GM18505 (cell line): ENCODE results near the gene TSFM.
"Not testable (repeated sequence)": the region's sequence is repeated elsewhere in the genome, so short reads cannot be mapped to it uniquely, and the experiment has no call there.

ENCODE experiments used
- ATAC-seq: cut with Tn5 transposase; IDR thresholded peaks from one replicate; pipeline ENCODE4 v1.9.1; 2021; ENCODE audit not compliant: unreplicated experiment
- POLR2A ChIP-seq: IDR thresholded peaks from 4 replicates; pipeline ENCODE4 v1.6.1; 2011; ENCODE audit warnings: borderline replicate concordance; ENCODE audit not compliant: insufficient read depth, insufficient read length; ENCODE audit errors: extremely low read depth

The TSFM gene

GRCh38 chr12:57763881-57764661 is 18.5 kb upstream of the TSFM start:
- no peak for TF ChIP-seq POLR2A
- no peak for ATAC-seq

GRCh38 chr12:57764662-57765002 is 18.0 kb upstream of the TSFM start:
- no peak for TF ChIP-seq POLR2A
- no peak for ATAC-seq

GRCh38 chr12:57765003-57765697 is 17.4 kb upstream of the TSFM start:
- no peak for TF ChIP-seq POLR2A
- no peak for ATAC-seq

GRCh38 chr12:57765698-57766463 is 16.7 kb upstream of the TSFM start:
- no peak for ATAC-seq

GRCh38 chr12:57766464-57767304 is 15.9 kb upstream of the TSFM start, which contains the start of gene CYP27B1:
Gene CYP27B1, minus strand, starts transcription at chr12:57767078. Its CDS starts 37 bp downstream, at chr12:57767041.
- ATAC-seq: no peak
- TF ChIP-seq POLR2A: no peak

More at GRCh38 chr12:57765698-57766463, 16.7 kb upstream of the TSFM start:
- no peak for TF ChIP-seq POLR2A

GRCh38 chr12:57767305-57767698 is 15.3 kb upstream of the TSFM start:
- ATAC-seq: no peak
- TF ChIP-seq POLR2A: no peak

- ATAC-seq: no peak
- no peak for TF ChIP-seq POLR2A
These were observed 14.7 kb upstream of the TSFM start for GRCh38 chr12:57767876-57768275.

GRCh38 chr12:57769594-57769993 is 13.0 kb upstream of the TSFM start:
- TF ChIP-seq POLR2A: no peak
- ATAC-seq: no peak

- ATAC-seq: no peak
- TF ChIP-seq POLR2A: no peak
These were observed 11.9 kb upstream of the TSFM start for GRCh38 chr12:57770734-57771133.

- TF ChIP-seq POLR2A: no peak
These were observed 11.2 kb upstream of the TSFM start for GRCh38 chr12:57771236-57771872.

GRCh38 chr12:57771873-57772428 is 10.6 kb upstream of the TSFM start, which contains the start of gene METTL1:
Gene METTL1, minus strand, starts transcription at chr12:57772105. Its CDS starts 22 bp downstream, at chr12:57772083.
- ATAC-seq: peak; percentile 84
- TF ChIP-seq POLR2A: peak; percentile 80

More at GRCh38 chr12:57771236-57771872, 11.2 kb upstream of the TSFM start:
- ATAC-seq: peak; percentile 64

GRCh38 chr12:57772429-57773322 is 9.9 kb upstream of the TSFM start, which contains the start of gene EEF1AKMT3:
Gene EEF1AKMT3, plus strand, starts transcription at chr12:57772614. Its CDS starts 111 bp downstream, at chr12:57772725.
- no peak for ATAC-seq
- no peak for TF ChIP-seq POLR2A

- not testable (repeated sequence) for ATAC-seq
These were observed 8.0 kb upstream of the TSFM start for GRCh38 chr12:57774634-57775033.
